Measurements from ENCODE around the gene TSHZ3. TPM values are rescaled to one million over a fixed set of nuclear protein-coding genes. Genes with fewer than 3 reads are reported as not detected.

Gene TSHZ3
- total RNA-seq, 2 experiments from 2014 or later = 1.6 to 2.6 TPM

- Mint-ChIP-seq H3K27me3 (peaks cover 17% of the 10 kb centered on the region), H3K4me3 (no peak overlapping the region), H3K36me3 (no peaks in the 10 kb centered on the region), H3K27ac (no peak overlapping the region), H3K9me3 (no peaks in the 10 kb centered on the region), H3K4me1 (ENCODE audit: low read depth) (peaks cover 3% of the 10 kb centered on the region)
- CTCF ChIA-PET = no interaction called here
- no peak for DNase-seq
- POLR2A ChIA-PET = no interaction called here
- intact Hi-C loops (cut with micrococcal nuclease) = no loop called here
Measured at GRCh38 chr19:31377736-31378135, 28.5 kb upstream of the TSHZ3 start.

DNA sequence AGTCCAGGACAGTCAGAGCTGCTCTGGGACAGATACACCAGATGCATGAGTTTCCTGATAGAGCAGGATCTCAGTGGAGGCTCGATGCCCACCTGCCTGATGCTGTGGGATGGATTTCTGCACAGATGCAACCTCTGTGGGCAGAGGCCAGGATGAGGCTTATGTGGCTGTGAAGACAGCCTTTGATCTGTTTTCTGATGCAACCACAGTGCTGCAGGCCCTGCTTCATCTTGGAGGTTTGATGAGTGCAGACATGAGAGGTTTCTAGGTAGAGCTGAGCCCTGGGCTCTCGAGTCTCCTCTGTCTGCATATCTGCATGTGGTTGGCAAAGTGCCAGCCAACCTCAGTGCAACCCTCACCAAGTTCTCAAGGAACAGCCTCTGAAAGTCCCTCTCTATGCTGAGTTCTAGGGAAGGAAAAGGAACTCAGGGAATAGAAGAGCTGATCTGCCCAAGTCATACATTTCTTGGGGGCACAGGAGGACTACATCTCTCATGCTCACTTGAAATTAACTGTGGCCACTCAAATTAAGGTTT is 23.1 kb upstream of the TSHZ3 start:
- no peaks in the 10 kb centered on the region for H3K36me3 Mint-ChIP-seq
- H3K4me1 Mint-ChIP-seq (ENCODE audit: low read depth) = peaks cover 15% of the 10 kb centered on the region
- intact Hi-C loops (cut with micrococcal nuclease) = no loop called here
- ChIA-PET CTCF (interaction anchor here (0.8 to 1.4 kb wide), 2 partner anchors 14 to 318 kb away, joined by 3 read pairs; no protein-coding TSS in a partner anchor), POLR2A (no interaction called here)
- peaks cover 23% of the 10 kb centered on the region for H3K27me3 Mint-ChIP-seq
- no peaks in the 10 kb centered on the region for H3K9me3 Mint-ChIP-seq
- H3K27ac Mint-ChIP-seq = no peak overlapping the region
- H3K4me3 Mint-ChIP-seq = no peak overlapping the region
- DNase-seq = no peak

DNA sequence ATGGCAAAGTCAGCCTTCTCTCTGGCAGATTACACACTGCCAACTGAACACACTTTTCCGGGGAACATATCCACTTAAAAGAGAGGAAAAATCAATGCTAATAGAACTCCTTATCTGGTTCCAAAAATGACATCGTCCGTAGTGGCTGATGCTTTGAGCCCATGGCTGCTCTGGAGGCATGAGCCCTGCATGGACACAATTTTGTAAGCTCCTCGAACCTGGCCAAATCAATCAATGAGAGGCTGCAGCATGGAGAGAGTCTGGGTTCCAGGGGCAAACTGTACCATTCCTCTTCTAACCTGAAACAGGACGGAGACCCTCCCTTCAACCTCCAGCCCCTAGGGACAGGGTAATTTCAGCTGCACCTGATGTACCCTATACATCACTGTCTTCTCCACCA is 21.0 kb upstream of the TSHZ3 start:
- Mint-ChIP-seq H3K9me3 (no peaks in the 10 kb centered on the region), H3K27me3 (peaks cover 33% of the 10 kb centered on the region), H3K4me1 (ENCODE audit: low read depth) (peaks cover 15% of the 10 kb centered on the region), H3K27ac (no peak overlapping the region), H3K4me3 (no peak overlapping the region), H3K36me3 (no peaks in the 10 kb centered on the region)
- intact Hi-C loops (cut with micrococcal nuclease) = no loop called here
- POLR2A ChIA-PET = no interaction called here
- CTCF ChIA-PET = no interaction called here
- DNase-seq = no peak

DNA sequence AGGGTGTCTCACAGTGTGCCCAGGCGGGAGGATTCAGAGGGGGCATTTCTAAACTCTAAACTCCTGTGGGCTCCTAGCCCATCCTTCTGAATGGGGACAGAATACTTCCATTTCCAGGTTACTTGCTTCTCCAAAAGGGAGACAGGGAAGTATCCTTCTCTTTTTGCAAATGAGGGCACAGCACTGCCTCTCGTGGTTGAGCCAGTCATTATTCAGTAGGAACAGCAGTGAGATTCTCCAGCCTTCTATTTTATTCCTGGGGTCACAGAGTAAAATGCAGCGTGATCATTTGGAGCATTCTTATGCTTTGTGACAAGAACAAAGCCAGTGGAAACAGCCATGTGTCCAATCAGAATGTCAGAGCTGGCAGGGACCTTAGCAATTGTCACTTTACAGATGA is 15.7 kb upstream of the TSHZ3 start:
- H3K27ac Mint-ChIP-seq = no peak overlapping the region
- DNase-seq = no peak
- ChIA-PET POLR2A (no interaction called here), CTCF (no interaction called here)
- intact Hi-C loops (cut with micrococcal nuclease) = no loop called here
- no peaks in the 10 kb centered on the region for H3K4me1 Mint-ChIP-seq (ENCODE audit: low read depth)
- H3K4me3 Mint-ChIP-seq = no peak overlapping the region
- no peaks in the 10 kb centered on the region for H3K9me3 Mint-ChIP-seq
- peaks cover 36% of the 10 kb centered on the region for H3K27me3 Mint-ChIP-seq
- H3K36me3 Mint-ChIP-seq = no peaks in the 10 kb centered on the region

DNA sequence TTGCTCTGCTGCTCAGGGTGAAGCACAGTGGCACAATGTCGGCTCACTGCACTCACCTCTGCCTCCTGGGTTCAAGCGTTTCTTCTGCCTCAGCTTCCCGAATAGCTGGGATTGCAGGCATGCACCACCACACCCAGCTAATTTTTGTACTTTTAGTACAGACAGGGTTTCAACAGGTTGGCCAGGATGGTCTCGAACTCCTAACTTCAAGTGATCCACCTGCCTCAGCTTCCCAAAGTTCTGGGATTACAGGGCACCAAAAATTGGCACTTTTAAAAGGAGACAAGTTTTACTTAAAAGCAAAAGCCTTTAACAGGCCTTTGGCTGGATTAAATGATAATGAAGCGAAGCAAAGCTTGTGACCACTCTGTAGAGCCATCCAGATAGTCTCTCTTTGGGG is 12.5 kb upstream of the TSHZ3 start:
- DNase-seq = no peak
- ChIA-PET POLR2A (no interaction called here), CTCF (no interaction called here)
- no peak overlapping the region for H3K4me3 Mint-ChIP-seq
- H3K27me3 Mint-ChIP-seq = peaks cover 52% of the 10 kb centered on the region
- no peaks in the 10 kb centered on the region for H3K36me3 Mint-ChIP-seq
- intact Hi-C loops (cut with micrococcal nuclease) = no loop called here
- H3K9me3 Mint-ChIP-seq = no peaks in the 10 kb centered on the region
- peaks cover 2% of the 10 kb centered on the region for H3K4me1 Mint-ChIP-seq (ENCODE audit: low read depth)
- H3K27ac Mint-ChIP-seq = no peak overlapping the region

- CTCF ChIA-PET = interaction anchor here (0.8 to 2.6 kb wide), 8 partner anchors 11 to 674 kb away, joined by 3 to 15 read pairs (median 6); no protein-coding TSS in a partner anchor
- Mint-ChIP-seq H3K9me3 (no peaks in the 10 kb centered on the region), H3K4me1 (ENCODE audit: low read depth) (peaks cover 41% of the 10 kb centered on the region), H3K36me3 (no peaks in the 10 kb centered on the region), H3K27me3 (peaks cover 67% of the 10 kb centered on the region), H3K4me3 (no peak overlapping the region), H3K27ac (no peak overlapping the region)
- intact Hi-C loops (cut with micrococcal nuclease) = loop anchor here (1.0 to 10.0 kb wide), 6 partner anchors 247 to 1132 kb away; no protein-coding TSS in a partner anchor
- no peak for DNase-seq
- POLR2A ChIA-PET = no interaction called here
Measured at GRCh38 chr19:31357315-31357673, 8.1 kb upstream of the TSHZ3 start.

- intact Hi-C loops (cut with micrococcal nuclease) = loop anchor here (1.0 to 10.0 kb wide), 6 partner anchors 246 to 1132 kb away; no protein-coding TSS in a partner anchor
- ChIA-PET POLR2A (no interaction called here), CTCF (interaction anchor here (0.6 to 3.9 kb wide), 10 partner anchors 10 to 1640 kb away, joined by 3 to 16 read pairs (median 6); no protein-coding TSS in a partner anchor)
- peak; percentile 80 for DNase-seq
- Mint-ChIP-seq H3K9me3 (no peaks in the 10 kb centered on the region), H3K36me3 (no peaks in the 10 kb centered on the region), H3K27ac (no peak overlapping the region), H3K27me3 (peaks cover 71% of the 10 kb centered on the region), H3K4me3 (no peak overlapping the region), H3K4me1 (ENCODE audit: low read depth) (peaks cover 47% of the 10 kb centered on the region)
Measured at GRCh38 chr19:31356587-31357314, 7.5 kb upstream of the TSHZ3 start.

DNA sequence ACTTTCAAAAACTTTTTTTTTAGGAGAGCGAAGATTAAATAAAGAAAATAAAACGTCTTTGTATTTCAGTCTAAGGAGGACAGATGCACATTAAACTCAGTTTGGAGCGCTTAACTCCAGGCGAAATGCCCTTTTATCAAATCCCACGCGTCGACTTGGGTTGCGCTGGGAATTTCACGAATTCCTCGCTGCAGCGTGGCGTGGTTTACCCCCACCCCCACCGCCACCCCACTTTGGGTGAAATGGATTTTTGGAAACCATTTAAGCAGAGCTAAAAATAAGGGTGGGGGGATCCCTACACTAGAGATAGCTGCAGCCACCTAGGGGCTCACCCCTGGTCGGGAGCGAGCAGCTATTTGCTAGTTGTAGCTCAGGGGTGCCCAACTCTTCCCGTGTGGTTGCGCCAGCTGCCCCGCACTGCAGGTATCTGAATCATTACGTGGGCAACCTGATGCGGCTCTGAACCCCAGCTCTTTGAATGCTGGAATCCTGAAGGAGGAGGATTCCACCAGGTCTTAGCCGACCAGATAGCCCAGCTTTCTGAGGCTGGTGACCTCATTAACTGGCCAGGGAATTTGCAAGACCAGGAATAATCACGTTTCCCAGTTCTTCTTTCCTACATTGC is 6.5 kb upstream of the TSHZ3 start:
- intact Hi-C loops (cut with micrococcal nuclease) = loop anchor here (2.0 to 10.0 kb wide), 4 partner anchors 571 to 1131 kb away; no protein-coding TSS in a partner anchor
- POLR2A ChIA-PET = no interaction called here
- CTCF ChIA-PET = interaction anchor here (0.7 to 3.9 kb wide), 7 partner anchors 9 to 868 kb away, joined by 3 to 16 read pairs (median 4); no protein-coding TSS in a partner anchor
- no peak overlapping the region for H3K4me3 Mint-ChIP-seq
- H3K27me3 Mint-ChIP-seq = peaks cover 73% of the 10 kb centered on the region
- no peaks in the 10 kb centered on the region for H3K9me3 Mint-ChIP-seq
- H3K27ac Mint-ChIP-seq = no peak overlapping the region
- H3K36me3 Mint-ChIP-seq = no peaks in the 10 kb centered on the region
- peaks cover 49% of the 10 kb centered on the region for H3K4me1 Mint-ChIP-seq (ENCODE audit: low read depth)
- no peak for DNase-seq

GRCh38 chr19:31354799-31355664 is 5.8 kb upstream of the TSHZ3 start:
- ChIA-PET POLR2A (no interaction called here), CTCF (interaction anchor here (1.2 to 3.9 kb wide), 5 partner anchors 9 to 672 kb away, joined by 3 to 16 read pairs (median 6); no protein-coding TSS in a partner anchor)
- Mint-ChIP-seq H3K4me1 (ENCODE audit: low read depth) (peaks cover 49% of the 10 kb centered on the region), H3K27ac (no peak overlapping the region), H3K36me3 (no peaks in the 10 kb centered on the region), H3K4me3 (no peak overlapping the region), H3K27me3 (peaks cover 69% of the 10 kb centered on the region), H3K9me3 (no peaks in the 10 kb centered on the region)
- intact Hi-C loops (cut with micrococcal nuclease) = loop anchor here (5.0 to 10.0 kb wide), 3 partner anchors 673 to 1130 kb away; no protein-coding TSS in a partner anchor
- DNase-seq = no peak

GRCh38 chr19:31354316-31354715 is 5.1 kb upstream of the TSHZ3 start:
- no peaks in the 10 kb centered on the region for H3K9me3 Mint-ChIP-seq
- intact Hi-C loops (cut with micrococcal nuclease) = loop anchor here (10.0 kb wide), 1 partner anchor 1130 kb away; no protein-coding TSS in a partner anchor
- DNase-seq = no peak
- peaks cover 49% of the 10 kb centered on the region for H3K4me1 Mint-ChIP-seq (ENCODE audit: low read depth)
- no peak overlapping the region for H3K4me3 Mint-ChIP-seq
- H3K27ac Mint-ChIP-seq = no peak overlapping the region
- CTCF ChIA-PET = interaction anchor here (1.6 to 3.9 kb wide), 2 partner anchors 8 to 300 kb away, joined by 6 to 16 read pairs; no protein-coding TSS in a partner anchor
- H3K27me3 Mint-ChIP-seq = peaks cover 69% of the 10 kb centered on the region
- POLR2A ChIA-PET = no interaction called here
- H3K36me3 Mint-ChIP-seq = no peaks in the 10 kb centered on the region

GRCh38 chr19:31353833-31354232 is 4.6 kb upstream of the TSHZ3 start:
- no peak overlapping the region for H3K27ac Mint-ChIP-seq
- H3K4me3 Mint-ChIP-seq = no peak overlapping the region

More at GRCh38 chr19:31353833-31354232, 4.6 kb upstream of the TSHZ3 start:
- CTCF ChIA-PET = interaction anchor here (3.9 kb wide), 1 partner anchor 299 kb away, joined by 16 read pairs; no protein-coding TSS in a partner anchor
- POLR2A ChIA-PET = no interaction called here
- Mint-ChIP-seq H3K9me3 (no peaks in the 10 kb centered on the region), H3K4me1 (ENCODE audit: low read depth) (peaks cover 49% of the 10 kb centered on the region), H3K36me3 (no peaks in the 10 kb centered on the region), H3K27me3 (peaks cover 67% of the 10 kb centered on the region)
- peak; percentile 36 for DNase-seq
- intact Hi-C loops (cut with micrococcal nuclease) = loop anchor here (10.0 kb wide), 1 partner anchor 1129 kb away; no protein-coding TSS in a partner anchor

Data from activated CD4-positive, alpha-beta memory T cell treated with anti-CD3 and anti-CD28 coated beads for 36 hours (primary cell).